ENCODE results near the gene BRD3. TPM values are rescaled to one million over a fixed set of nuclear protein-coding genes. Genes with fewer than 3 reads are reported as not detected.

BRD3 gene
- total and polyA plus RNA-seq, 3 donors from 2014 or later = 30.2 to 64.5 (median 44.3) TPM

DNA sequence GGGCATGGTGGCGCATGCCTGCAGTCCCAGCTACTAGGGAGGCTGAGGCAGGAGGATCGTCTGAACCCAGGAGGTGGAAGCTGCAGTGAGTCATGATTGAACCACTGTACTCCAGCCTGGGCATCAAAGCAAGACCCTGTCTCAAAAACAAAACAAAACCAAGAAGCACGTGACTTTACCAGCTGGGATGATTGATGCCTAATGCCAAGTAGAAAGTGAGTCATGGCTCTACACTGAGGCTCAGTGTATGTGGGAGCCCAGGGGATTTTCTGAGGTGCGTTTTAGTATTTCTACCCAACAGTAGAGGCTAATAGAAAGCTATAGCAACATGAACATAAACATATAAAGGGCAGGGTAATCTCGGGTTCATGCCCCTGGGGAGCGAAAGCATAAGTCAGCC lies 56.4 kb downstream of the BRD3 start:
- WGBS, 2 donors = 88 to 90% methylated on average over 6 of the region's 6 CpGs
- DNase-seq = no peak
- Histone ChIP-seq H3K27ac (no peak overlapping the region), H3K27me3 (no peaks in the 10 kb centered on the region), H3K4me3 (no peak overlapping the region), H3K4me1 (no peaks in the 10 kb centered on the region), H3K36me3 (ENCODE audit: low read depth, missing control alignments) (no peaks in the 10 kb centered on the region), H3K9me3 (no peaks in the 10 kb centered on the region)
- TF ChIP-seq POLR2A (IDR thresholded peaks at IDR 0.05) = no peak
- TF ChIP-seq, protein P1, sequence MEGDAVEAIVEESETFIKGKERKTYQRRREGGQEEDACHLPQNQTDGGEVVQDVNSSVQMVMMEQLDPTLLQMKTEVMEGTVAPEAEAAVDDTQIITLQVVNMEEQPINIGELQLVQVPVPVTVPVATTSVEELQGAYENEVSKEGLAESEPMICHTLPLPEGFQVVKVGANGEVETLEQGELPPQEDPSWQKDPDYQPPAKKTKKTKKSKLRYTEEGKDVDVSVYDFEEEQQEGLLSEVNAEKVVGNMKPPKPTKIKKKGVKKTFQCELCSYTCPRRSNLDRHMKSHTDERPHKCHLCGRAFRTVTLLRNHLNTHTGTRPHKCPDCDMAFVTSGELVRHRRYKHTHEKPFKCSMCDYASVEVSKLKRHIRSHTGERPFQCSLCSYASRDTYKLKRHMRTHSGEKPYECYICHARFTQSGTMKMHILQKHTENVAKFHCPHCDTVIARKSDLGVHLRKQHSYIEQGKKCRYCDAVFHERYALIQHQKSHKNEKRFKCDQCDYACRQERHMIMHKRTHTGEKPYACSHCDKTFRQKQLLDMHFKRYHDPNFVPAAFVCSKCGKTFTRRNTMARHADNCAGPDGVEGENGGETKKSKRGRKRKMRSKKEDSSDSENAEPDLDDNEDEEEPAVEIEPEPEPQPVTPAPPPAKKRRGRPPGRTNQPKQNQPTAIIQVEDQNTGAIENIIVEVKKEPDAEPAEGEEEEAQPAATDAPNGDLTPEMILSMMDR (IDR thresholded peaks at IDR 0.05) = no peak
- intact Hi-C loops (cut with DNase I; ENCODE audit: low total_unique reads) = no loop called here

DNA sequence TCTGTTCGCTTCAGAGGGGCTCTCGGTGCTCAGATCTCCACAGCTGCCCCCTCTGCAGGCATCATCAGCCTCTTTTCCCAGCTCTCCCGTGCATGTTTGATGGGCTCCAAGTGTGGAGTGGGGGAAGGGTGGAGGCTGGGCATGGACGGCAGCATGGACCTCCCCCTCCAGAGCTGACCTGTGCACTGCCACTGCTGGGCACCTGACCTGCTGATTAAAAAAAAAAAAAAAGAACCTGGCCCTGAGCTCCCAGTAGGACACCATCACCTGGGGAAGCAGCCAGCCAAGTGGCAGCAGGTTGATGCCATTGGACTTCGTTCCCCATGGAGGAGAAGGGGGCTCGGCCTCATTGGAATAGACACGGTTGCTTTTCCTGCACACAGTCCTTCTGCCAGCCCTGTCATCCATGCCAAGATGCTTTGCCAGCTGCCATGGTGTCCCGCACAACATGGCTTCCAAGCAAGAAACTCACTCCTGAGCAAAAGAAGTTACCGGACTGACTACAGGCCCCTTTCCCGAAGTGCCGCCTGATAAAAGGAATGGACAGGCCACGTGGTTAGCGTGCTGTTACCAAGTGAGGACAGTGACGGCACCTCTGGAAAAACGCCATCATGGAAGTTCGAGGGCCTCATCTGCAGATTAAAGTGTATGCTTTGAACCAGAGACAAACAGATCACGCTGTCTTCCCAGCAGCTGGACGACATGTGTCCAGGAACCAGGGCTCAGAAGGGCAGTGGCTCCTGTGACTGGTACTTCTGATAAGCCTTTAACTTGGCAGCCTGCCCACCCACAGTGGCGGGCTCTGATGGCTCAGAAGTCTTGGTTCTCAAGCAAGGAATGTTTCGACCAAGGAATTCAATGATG lies 57.3 kb downstream of the BRD3 start:
- no peaks in the 10 kb centered on the region for H3K36me3 ChIP-seq (ENCODE audit: low read depth, missing control alignments)
- DNase-seq = peak; percentile 51
- no peaks in the 10 kb centered on the region for H3K27me3 ChIP-seq
- no peak for TF ChIP-seq POLR2A (IDR thresholded peaks at IDR 0.05)
- no peaks in the 10 kb centered on the region for H3K4me1 ChIP-seq
- H3K27ac ChIP-seq = no peak overlapping the region
- H3K9me3 ChIP-seq = no peaks in the 10 kb centered on the region
- no peak overlapping the region for H3K4me3 ChIP-seq
- intact Hi-C loops (cut with DNase I; ENCODE audit: low total_unique reads) = no loop called here
- WGBS, 2 donors = 73 to 77% methylated on average over 18 to 20 of the region's 20 CpGs

DNA sequence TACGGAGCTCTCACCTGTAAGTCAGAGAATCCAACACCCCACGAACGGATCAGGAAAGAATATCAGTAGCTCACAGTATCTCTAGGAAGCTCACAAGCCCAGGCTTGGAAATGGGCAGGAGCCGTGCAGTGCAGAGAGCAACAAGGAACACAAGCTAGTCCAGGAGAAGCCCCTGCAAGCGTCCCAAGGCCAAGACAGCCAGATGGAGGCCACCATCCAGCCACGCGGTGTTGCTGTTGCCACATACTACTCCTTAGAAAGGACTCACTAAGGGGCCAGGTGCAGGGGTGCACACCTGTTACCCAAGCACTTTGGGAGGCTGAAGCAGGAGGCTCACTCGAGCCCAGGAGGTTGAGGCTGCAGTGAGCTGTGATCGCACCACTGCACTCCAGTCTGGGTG lies 60.3 kb downstream of the BRD3 start:
- intact Hi-C loops (cut with DNase I; ENCODE audit: low total_unique reads) = no loop called here
- Histone ChIP-seq H3K4me3 (no peak overlapping the region), H3K36me3 (ENCODE audit: low read depth, missing control alignments) (no peaks in the 10 kb centered on the region), H3K27me3 (no peaks in the 10 kb centered on the region), H3K27ac (no peak overlapping the region), H3K9me3 (no peaks in the 10 kb centered on the region), H3K4me1 (no peaks in the 10 kb centered on the region)
- no peak for DNase-seq
- 62 to 66% methylated on average over 9 of the region's 9 CpGs for WGBS, 2 donors
- no peak for TF ChIP-seq POLR2A (IDR thresholded peaks at IDR 0.05)
- TF ChIP-seq, protein P1 (IDR thresholded peaks at IDR 0.05) = no peak

DNA sequence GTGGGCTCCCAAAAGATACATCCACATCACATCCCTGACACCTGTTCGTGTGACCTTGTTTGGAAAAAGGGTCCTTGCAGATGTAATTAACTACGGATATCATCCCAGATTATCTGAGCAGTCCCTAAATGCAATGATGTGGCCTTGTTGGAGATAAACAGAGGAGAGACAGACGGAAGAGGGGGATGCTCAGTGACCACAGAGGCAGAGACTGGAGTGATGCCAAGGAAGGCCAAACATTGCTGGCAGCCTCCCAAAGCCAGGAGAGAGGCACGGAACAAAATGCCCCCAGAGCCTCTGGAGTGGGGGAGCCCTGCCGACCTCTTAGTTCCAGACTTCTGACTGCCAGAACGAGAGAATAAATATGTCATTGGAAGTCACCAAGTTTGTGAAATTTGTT lies 60.7 kb downstream of the BRD3 start:
- intact Hi-C loops (cut with DNase I; ENCODE audit: low total_unique reads) = no loop called here
- no peaks in the 10 kb centered on the region for H3K9me3 ChIP-seq
- no peak overlapping the region for H3K4me3 ChIP-seq
- no peaks in the 10 kb centered on the region for H3K36me3 ChIP-seq (ENCODE audit: low read depth, missing control alignments)
- TF ChIP-seq, protein P1 (IDR thresholded peaks at IDR 0.05) = no peak
- no peak for TF ChIP-seq POLR2A (IDR thresholded peaks at IDR 0.05)
- H3K27ac ChIP-seq = no peak overlapping the region
- 46 to 49% methylated on average over 6 of the region's 6 CpGs for WGBS, 2 donors
- H3K4me1 ChIP-seq = no peaks in the 10 kb centered on the region
- H3K27me3 ChIP-seq = no peaks in the 10 kb centered on the region
- no peak for DNase-seq

DNA sequence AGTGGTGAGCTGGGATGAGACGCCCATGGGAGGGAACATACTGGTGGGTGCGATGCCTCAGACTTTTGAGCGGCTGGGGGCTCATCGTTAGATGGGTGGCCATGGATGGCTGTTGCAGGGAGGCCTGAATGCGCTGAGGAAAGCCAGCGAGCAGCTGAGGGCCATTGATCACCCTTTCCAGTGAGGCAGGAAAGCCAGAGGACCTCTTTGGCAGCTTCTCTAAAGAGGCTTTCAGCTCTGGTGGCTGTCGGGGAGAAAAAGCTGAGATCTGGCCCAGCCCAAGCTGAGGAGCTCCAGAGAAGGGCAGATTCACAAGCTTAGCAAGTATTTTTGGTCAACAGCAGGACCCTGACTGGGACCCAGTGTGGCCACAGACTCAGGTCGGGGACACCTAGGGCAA lies 62.4 kb downstream of the BRD3 start:
- H3K9me3 ChIP-seq = no peaks in the 10 kb centered on the region
- WGBS, 2 donors = 84 to 92% methylated on average over 5 to 8 of the region's 8 CpGs
- DNase-seq = no peak
- H3K36me3 ChIP-seq (ENCODE audit: low read depth, missing control alignments) = no peaks in the 10 kb centered on the region
- TF ChIP-seq POLR2A (IDR thresholded peaks at IDR 0.05) = no peak
- TF ChIP-seq, protein P1 (IDR thresholded peaks at IDR 0.05) = no peak
- intact Hi-C loops (cut with DNase I; ENCODE audit: low total_unique reads) = no loop called here
- no peak overlapping the region for H3K27ac ChIP-seq
- no peak overlapping the region for H3K4me3 ChIP-seq
- no peaks in the 10 kb centered on the region for H3K4me1 ChIP-seq
- H3K27me3 ChIP-seq = no peaks in the 10 kb centered on the region

Data from testis (tissue), 3 donors.